Fibroblast of peridontal ligament (primary cell): ENCODE results near the gene TOX2.
A peak's percentile ranks its signal among the peaks of the same experiment; 100 is the strongest.

Experiments used
- DNase-seq: peaks from one replicate; pipeline ENCODE4 v3.0.0-alpha.2; 2010; ENCODE audit errors: extremely low read depth

Gene TOX2, protein sequence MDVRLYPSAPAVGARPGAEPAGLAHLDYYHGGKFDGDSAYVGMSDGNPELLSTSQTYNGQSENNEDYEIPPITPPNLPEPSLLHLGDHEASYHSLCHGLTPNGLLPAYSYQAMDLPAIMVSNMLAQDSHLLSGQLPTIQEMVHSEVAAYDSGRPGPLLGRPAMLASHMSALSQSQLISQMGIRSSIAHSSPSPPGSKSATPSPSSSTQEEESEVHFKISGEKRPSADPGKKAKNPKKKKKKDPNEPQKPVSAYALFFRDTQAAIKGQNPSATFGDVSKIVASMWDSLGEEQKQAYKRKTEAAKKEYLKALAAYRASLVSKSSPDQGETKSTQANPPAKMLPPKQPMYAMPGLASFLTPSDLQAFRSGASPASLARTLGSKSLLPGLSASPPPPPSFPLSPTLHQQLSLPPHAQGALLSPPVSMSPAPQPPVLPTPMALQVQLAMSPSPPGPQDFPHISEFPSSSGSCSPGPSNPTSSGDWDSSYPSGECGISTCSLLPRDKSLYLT

DNA sequence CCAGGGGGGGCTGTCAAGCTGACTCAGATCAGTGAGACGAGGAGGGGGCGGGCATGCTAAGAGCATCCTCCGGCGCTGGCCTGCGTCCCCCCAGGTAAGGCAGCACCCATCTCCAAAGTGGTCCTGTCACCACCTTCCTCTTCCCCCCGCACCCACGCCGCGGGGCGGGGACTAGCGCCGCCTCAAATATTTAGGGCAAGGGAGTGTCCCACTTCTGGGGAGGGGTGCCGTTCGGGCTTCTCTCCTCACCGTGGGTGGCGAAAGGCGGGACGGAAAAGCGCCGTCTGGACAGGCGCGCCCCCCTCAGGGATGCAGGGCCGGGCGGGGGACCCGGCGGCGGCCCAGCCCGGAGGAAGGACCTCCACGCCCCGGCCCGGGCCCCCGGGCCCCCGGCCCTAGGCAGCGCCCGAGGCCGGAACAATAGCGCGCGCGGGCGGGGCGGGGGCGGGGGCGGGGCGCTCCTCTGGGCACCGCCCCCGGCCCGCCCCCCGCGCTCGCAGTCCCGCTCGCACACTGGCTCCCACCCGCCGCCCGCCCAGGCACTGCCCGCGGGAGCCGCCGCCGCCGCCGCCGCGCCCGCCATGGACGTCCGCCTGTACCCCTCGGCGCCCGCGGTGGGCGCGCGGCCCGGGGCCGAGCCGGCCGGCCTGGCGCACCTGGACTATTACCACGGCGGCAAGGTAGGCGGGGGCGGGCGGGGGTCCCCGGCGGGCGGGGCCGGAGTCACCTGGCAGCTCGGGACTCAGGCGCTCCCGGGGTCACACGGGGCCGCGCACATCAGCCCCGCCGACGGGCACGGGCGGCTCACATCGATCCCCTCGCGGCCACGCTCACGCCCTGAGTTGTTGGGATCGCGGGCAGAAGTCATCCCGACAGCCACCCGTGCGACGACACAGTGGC, at the start of gene TOX2:
TSS of gene TOX2 (plus strand) at position 542 of the 900 bp plus-strand sequence. CDS start at position 582, 40 bp downstream.
- peak; percentile 20 for DNase-seq

DNA sequence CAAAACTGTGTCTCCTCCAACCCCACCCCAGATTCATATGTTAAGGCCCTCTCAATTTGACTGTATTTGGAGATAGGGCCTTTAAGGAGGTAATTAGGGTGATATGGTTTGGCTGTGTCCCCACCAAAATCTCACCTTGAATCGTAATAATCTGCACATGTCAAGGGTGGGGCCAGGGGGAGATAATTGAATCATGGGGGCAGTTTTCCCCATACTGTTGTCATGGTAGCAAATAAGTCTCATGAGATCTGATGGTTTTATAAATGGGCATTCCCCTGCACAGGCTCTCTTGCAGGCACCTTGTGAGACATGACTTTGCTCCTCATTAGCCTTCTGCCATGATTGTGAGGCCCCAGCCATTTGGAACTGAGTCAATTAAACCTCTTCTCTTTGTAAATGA, 46.6 kb upstream of the TOX2 start:
- DNase-seq = no peak

DNA sequence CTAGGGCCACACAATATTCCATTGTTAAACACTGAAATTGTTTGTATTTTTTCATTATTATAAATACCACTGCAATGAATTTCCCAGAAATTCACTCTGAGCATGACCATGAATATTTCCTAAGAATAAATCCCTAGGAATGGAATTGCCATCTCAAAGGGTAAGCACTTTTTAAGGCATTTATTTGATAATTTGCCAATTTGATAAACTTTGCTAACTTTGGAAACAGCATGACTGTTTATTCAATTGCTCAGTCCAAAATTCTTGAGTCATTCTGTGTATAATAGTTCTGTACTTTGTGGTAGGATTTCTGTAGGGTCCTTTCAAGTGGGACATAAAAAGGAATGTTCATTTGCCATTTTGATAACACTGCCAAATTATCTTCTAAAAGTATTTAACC, 44.2 kb upstream of the TOX2 start:
- DNase-seq = peak; percentile 45

DNA sequence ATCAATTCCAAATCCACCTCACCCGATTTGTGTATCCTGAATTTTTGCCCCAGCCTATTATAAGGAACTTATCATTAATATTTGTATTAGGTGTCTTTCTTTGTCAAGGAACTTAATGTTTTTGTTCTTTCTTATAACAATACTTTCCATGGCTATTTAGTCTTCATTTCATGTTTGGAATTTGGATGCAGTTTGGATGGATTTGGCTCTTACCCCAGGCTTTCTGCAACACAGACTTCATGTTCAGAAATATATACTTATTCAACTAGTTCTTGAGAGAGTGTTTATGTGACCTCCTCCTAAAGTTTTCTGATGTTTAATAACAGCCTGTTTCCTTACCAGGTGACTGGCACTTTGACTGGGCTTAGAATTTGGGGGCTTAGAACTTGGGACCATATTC, 35.9 kb upstream of the TOX2 start:
- peak; percentile 51 for DNase-seq

DNA sequence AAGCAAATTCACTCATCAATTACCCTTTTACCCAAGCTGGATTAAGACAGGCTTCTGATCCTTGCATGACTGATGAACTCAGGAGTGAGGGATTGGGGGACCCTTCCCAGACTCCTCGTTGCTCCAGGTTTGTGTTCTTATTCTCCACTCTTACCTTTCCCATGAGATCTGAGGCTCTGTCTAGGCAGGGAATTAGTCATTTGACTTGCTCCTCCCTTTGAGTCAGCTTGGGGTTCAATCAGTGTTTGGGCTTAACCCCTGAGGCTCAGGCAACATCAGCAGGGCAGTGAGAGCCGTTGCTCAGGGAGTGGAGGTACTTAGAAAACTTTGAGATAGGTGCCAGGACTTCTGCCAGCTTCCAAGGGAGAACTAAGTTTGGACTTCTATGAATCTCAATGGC, 20.7 kb upstream of the TOX2 start:
- peak; percentile 22 for DNase-seq

DNA sequence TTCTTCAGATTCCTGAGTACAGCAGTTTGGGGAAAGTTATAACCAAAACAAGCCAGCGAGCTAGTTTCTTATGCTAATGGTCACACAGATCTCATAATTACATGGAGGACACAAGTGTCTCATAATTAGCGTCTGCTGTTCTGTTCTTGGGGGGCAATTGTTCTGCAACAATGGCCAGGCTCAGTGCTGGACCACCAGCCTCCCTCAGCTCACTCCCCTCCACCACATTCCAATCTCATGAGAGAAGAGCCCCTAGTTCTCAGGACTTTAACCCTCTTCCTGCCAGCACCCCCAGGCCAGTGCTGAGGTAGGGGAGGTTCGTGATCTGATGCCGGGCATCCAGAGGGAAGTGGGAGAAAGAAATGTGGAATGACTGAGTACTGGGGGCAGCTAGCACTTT, 20.2 kb upstream of the TOX2 start:
- DNase-seq = no peak

DNA sequence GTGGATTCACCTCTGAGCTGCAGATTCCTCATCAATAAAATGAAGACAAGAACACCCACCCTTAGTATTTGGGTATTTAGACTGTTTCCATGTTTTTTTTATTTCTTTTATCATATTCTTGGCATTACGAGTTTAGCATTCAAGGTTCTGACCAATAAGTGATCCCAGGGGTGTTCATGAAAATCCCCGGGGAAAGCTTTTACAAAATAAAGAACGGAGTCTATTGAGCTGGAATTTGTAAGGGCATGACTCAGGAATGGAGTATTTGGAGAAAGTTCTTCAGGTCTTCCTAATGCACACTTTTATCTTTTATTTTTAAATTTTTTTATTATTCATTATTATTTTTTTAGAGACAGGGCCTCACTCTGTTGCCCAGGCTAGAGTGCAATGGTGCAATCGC, 19.4 kb upstream of the TOX2 start:
- DNase-seq = peak; percentile 66

DNA sequence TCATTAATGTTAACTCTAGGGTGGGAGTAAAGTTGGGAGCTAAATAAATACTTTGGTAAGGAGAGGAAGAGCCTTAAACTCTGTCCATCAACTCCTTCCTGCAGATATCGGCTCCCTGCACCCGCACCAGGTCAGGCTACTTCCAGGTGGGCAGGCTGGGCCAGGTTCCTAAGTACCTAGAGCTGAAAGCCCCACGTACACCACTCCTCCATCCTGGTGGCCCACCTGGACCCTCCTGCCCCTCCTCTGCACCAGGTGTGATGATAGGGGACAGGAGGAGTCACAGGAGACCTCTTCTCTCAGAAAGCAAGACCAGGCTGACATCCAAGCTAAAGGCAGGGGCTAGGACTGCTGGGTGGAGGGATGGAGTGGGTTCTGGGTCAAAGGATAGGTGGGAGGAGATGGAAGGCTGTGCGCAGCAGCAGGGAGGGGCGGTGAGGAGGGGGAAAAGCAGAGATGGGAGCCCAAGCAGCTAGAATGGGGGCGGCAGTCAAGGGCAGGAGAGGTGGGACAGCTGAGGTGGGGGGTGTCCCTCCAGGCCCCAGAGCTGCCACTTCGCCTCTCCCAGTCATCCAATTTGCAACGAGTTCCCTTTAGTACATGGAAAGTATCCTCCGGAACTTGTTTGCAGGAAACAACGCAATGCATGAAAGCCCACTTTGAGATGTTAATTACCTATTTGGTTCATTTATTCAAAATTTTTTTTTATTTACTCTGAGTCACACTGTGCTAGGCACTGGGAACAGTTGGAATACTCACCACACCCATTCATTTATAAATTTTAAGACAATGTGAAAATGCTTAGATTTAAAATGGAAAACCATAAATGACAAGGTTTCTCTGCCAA, 15.2 kb upstream of the TOX2 start:
- DNase-seq = peak; percentile 11

DNA sequence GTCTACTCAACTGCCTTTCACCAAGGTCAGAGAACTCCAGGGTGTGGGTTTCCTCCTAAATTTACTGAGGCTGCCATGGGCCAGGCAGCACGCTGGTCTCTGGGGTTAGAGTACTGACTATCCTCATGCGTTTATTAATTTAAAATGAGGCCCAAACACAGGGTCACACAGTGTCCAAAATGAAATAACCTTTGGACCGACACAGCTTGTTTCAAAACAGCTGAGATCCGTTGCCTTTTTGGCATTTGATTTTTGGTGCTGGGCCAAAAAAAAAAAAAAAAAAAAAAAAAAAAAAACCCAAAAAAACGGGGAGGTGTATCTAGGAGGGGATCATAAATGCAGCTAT, 14.6 kb upstream of the TOX2 start:
- no peak for DNase-seq

DNA sequence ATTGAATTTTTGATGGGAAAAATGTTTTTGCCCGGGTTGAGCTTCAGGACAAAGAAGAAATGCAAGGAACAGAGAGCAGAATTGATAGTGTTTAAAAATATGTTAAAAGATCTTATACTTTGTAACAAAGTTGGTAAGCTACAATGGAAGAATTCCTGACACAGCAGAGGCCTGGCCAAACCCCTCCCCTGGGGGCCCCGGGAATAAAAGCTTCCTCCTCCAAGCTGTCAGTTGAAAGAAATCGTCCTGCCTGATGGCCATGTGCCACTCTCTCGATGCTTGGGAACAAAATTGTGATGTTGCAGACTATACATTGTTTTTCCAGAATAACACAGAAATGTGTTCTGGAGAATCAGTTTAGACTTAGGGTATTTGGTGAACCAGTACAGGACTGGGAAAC, 14.2 kb upstream of the TOX2 start:
- DNase-seq = no peak

DNA sequence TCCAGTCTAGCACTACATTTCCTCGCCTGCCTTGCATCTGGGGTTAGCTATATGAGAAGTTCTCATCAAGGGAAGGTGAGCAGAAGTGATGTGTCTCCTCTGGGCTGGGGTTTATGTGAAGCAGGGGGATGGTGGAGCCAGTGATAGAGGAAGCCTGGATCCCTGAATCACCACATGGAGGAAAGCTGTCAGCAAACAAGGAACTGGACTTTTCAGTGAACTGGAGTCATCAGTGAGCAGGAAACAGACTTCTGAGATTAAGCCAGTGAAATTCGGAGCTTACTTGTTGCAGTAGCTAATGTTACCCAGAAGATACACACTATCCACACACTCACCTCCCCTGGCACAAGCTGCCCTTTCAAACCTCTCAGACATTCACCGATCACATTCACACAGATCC, 13.4 kb upstream of the TOX2 start:
- no peak for DNase-seq

DNA sequence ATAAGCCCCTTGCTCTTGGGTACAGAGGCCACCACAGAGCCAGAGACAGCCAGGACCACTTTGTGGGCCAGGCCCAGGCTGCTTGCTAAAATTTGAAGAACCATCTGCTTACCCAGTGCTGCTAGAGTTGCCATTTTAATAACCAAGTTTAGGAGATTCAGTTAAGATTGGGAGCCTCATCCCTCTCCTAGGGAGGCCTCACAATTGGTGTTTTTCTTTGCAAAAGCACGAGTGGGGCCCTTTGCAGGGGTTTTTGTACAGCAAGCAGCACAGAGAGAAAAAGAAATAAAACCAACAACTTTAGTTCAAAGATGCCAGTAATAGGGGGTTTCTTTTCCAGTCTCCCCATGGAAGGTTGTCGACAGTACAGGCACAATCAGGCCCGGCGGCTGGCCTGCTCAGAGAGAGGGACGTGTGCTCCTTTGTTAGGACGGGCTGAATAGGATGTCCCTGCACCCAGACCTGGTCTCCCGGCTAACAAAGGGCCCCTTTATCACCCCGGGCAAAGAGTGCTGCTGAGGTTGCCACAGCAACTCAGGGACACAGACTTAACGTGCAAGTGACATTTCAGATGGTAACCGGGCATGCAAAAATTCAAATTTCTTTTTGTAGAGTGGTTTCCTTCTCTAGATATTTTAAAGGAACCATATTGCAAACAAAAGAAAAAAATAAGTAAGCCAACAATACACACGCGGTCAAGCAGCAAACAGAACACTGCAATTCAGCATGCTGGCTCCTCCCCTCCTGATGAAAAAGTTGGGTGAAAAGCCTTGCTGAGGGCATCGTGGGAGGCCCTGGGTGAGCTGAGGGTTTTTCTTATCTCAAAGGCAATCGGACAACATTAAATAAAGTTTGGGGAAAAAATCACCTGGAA, 10.5 kb upstream of the TOX2 start:
- DNase-seq = no peak

DNA sequence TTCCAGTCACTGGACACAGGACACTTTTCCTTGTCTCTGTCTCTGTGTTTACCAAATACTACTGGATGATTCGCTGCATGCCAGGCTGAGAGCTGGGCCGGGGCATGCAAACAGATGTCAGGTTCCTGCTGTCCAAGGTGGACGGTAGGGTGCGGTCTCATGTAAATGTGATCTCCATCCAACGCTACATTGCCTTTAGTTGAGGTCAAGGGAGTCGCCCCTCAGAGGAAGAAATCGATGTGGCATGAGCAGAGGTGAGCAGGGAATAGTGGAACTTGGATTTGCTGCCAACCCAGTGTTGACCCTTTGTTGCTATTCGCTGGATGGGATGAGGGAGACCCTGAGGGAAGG, 9.8 kb upstream of the TOX2 start:
- DNase-seq = no peak

DNA sequence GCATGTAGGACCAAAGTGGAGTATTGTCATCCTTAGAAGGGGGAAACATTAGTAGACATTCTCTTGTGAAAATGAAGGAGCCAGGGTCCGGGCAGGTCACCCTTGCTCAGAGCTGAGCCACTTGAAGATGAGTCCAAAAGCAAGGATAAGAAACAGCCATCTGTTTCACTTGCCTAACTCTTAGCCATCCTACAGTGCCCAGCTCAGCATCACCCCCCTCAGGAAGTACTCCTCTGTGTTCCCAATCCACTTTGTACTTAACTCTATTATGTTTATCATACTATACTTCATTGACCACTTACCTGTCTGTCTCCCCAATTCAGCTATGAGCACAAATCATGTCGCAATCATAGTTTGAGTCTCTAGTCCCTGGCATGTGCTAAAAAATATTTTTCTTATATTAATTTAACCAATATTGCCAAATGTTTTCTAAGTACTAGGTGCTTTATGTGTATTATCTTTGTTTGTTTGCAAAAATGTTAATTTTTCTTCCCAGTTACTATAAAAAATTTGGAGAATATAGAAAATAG, 8.1 kb upstream of the TOX2 start:
- no peak for DNase-seq

DNA sequence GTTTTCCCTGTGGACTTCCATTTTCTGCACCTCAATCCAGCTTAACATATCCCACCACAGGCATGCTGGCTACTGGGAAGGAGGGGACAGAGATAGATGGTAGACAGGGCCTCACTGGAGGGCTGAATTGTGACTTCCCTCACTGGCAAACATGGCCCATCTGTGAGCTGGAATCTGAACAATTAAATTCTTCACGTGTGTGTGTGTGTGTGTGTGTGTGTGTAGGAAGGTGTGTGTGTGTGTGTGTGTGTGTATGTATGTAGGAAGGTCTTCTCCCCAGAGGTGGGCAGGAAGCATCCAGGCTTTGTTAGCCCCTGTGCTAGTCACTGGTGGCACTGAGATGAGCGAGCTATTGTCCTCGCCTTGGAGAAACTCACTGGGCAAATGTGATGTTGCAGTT, 5.4 kb upstream of the TOX2 start:
- no peak for DNase-seq

DNA sequence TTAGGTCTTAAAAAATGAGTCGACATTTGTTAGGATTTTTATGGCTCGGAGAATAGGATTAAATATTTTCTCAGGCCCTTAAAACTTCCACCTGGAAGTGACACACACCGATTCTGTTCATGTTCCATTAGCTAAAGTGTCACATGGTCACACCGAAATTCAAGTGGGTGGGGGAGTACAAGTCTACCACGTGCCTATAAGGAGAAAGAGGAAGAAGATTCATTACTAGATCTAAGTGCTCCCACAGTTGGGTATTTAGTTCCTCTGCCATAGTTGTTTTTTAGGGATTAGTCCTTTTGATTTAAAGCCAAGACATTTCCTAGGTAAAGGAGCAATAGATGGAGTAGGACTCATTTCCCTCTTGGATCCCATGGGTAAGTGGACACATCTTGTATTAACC, 4.9 kb upstream of the TOX2 start:
- DNase-seq = no peak

DNA sequence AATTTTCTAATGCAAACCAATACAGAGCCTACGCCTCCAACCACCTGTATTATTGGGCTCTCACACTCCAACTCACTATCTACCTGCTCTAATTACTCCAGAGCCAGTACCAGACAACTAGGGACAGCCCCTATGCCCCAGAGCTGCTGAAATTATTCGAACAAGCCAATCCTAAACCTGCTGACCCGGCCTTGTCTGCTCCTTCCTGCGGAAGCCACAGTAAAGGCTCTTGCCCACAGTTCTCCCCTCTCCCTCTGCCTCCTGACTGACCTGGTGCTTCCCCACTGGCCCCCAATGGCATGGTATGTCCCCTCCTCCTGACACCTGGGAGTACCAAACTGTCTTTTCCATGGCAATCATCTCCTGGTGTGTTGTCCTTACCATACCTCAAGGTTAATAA, 4.1 kb upstream of the TOX2 start:
- no peak for DNase-seq

DNA sequence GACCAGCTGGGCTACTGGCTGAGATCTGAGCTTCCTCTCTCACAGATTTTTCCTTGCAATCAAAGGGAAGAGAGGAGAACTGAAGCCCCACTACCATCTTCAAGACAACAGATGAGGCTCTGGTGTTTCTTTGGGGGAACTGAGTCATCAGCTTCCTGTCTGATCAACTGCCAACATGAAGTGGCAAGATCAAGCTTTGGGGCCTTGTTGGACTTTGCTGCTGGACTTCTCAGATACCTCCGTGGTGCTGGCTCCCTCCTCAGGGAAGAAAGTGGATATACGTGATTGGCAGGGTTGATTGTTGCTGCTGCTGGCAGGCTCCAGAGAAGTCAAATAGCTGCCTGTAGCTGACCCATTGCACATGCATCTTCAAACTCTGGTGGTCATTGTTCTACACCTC, 3.6 kb upstream of the TOX2 start:
- peak; percentile 65 for DNase-seq

DNA sequence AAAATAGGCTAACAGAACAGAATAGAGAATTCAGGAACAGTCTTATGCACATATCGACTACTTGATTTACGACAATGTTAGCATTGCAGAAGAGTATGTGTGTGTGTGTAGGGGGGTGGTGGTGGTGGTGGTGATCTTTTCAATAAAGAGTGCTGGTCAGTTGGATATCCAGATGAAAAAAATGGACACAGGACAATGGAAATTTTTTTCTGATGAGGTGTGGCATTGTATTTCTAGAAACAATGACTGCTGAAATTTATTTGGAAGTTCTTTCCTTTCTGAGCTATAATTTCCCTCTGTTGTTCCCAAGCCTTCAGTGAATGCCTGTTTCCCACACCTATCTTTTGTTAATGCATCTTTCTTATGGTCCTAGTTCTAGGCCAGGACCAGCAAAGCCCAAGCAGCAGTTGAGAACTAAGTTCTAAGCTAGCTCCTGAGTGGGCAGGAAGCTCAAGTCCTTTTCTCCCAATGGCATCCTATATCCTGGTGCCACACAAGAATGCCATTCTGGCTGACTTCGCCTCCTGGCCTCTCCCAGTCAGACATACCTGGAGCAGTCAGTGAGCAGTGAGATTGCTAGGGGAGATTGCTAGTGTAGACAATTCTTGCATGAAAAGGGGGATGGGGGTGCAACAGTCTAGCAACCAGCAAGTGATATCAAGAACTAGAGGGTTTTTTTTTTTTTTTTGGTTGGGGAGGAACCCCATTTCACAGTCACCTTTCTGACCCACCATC, 1.2 kb upstream of the TOX2 start:
- no peak for DNase-seq
